NCI-H128 (cell line): ENCODE measurements around the gene CCDC85B.
A peak's percentile ranks its signal among the peaks of the same experiment; 100 is the strongest.

Experiments used
- DNase-seq: peaks from one replicate; lab custom pipeline; 2025; ENCODE audit not compliant: unreplicated experiment; lab: John Stamatoyannopoulos, UW

The CCDC85B gene

DNA sequence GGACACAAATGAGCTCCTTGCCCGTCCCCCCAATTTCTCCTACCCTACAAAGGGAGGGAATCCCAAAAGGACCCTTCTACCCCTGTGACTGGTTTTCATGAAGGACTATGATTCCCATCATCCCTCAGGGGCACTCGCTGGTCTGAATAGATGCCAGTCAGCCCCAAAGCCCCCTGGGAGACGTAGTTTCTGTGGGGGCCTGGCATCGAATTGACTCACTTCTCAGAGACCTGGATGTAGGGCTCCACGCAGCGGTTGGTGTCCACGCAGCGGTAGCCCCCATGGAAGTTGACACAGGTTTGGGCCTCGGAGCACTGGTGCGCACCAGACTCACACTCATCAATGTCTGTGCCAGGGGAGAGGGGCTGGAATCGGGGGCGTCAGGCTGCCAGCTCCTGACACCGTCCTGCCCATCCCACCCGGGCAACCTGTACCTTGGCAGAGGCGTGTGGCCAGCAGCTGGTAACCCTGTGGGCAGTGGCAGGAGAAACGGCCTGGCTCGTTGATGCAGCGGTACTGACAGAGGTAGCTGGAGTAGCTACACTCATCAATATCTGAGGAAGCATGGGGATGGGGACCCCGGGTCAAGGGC lies 22.3 kb upstream of the CCDC85B start:
- no peak for DNase-seq

DNA sequence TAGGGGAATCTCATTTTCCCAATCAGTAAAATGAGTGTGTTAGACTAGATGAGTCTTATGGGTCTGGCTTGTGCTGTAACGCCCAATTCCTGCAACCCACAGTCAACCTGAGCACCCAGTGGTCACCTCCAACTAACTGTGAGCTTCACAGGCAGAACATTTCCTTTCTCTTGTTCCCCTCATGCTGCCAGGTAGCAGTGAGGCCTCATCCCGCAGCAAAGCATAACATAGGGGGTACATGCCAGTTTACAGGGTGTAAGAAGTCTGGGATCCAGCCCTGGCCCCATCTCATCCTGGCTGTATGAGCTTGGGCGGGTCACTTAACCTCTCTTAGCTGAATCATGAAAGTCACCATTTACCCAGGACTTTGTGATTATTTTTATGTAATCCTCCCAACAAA lies 21.6 kb upstream of the CCDC85B start:
- DNase-seq, result no peak

DNA sequence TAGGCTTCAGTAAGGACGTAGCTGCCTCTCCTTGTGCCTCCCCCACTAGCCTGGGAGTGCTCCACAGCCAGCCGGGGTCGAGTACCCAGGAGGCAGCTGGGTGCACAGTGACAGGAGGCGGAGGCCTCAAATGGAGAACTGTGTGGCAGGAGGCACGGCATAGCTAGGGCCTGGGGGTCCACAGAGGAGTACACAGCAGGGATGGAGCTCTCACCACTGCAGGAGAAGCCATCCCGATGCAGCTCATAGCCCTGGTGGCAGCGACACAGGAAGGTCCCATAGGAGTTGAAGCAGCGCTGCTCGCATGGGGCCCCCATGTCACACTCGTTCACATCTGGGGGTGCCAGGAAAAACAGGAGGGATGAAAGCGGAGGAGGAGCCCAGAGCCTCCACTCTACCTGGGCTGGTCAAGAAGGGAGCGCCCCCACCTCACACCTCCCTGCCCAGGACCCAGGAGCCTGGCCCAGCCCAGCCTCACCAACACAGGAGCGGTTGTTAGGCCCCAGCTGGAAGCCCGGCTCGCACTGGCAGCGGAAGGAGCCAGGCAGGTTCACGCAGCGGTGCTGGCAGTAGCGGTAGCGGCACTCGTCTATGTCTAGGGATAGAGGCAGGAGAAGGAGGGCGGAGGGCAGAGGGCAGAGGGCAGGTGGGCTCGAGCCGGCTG lies 20.7 kb upstream of the CCDC85B start:
- DNase-seq, result no peak

DNA sequence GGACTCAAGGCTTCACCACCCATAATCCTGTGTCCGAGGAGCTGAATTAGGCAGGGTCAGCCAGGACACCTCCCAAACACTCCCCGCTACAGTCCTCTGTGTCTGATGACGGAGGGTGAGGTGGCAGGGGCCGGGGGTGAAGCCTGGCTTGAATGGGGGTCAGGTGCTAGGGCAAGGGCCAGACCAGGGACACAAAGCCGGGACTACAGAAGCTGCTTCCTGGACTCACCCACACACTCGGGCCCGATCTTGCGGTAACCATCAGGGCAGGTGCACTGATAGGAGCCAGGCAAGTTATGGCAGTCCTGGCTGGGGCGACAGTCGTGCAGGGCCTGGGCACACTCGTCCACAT lies 20.2 kb upstream of the CCDC85B start:
- no peak for DNase-seq

DNA sequence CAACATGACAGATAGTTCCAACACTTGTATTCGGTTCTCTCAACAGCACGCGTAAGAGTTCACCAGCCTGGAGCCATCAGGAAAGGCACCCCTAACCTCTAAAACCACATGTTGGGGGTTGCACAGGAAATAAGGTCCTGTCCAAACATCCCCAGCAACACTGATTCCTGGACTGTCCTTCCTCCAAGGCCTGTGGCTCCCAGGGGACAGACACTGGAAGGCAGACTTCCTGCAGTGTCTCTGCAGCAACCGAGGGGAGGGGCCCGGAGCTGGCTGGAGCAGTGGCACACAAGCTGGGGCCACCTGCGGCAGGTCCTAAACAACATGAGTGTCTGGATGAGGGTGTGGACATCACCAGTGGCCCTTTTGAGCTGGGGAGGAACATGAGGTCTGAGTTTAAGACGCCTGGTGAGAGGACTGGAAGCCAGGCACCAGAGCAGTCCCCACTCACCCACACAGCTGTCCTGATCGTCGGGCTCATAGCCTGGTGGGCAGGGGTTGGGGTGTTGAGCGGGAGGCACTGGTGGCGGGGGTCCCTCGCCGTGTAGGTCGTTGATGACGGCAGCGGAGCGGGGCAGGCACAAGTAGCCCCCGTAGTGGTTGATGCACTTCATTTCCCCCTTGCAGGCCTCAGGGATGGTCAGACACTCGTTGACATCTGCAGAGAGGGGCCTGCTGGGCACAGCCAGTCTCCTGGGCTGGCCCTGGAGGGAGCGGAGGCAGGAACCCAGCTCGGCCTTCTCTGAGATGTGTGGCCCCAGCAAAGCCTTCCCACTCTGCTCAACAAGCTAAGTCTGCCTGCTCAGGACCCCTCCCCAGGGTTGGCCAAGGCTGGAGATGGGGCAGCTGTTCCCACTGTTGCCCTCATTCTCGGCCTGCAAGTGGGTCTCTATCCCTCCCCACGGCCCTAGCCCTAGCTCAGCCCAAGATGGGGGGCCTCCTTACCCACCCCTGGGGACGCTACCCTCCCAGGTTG lies 19.5 kb upstream of the CCDC85B start:
- no peak for DNase-seq

DNA sequence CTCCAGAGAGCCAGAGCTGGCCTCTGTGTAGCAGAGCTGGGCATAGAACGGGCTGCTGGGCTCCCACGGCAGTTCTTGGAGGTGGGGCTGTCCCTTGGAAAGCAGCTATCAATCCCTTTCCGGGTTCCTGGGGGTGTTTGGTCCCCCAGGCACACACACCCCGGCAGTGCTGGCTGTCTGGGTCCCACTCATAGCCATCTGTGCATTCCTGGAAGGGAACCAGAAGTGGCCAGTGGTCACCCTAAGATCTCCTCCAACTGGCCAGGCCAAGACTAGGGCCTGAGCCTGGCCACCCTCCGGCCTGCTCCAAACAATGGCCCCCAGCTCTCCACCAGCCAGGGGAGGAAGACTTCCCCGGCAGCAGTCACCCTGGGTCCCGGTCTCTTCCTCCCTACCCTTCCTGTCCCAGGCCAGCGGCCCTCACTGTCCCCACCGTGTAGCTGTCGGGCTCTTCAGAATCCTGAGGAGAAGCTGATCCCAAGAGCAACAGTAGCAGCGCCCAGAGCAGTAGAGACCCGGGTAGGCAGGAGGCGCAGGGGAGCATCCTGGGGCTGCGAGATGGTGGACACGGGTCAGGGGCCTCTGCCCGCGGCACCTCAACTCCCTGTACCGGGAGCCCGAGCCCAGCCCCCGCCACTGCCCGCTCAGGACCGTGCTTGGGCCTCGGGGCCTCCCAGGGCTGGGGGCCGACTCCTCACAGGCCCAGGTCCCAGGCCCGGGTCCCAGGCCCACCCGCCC lies 18.5 kb upstream of the CCDC85B start:
- no peak for DNase-seq

DNA sequence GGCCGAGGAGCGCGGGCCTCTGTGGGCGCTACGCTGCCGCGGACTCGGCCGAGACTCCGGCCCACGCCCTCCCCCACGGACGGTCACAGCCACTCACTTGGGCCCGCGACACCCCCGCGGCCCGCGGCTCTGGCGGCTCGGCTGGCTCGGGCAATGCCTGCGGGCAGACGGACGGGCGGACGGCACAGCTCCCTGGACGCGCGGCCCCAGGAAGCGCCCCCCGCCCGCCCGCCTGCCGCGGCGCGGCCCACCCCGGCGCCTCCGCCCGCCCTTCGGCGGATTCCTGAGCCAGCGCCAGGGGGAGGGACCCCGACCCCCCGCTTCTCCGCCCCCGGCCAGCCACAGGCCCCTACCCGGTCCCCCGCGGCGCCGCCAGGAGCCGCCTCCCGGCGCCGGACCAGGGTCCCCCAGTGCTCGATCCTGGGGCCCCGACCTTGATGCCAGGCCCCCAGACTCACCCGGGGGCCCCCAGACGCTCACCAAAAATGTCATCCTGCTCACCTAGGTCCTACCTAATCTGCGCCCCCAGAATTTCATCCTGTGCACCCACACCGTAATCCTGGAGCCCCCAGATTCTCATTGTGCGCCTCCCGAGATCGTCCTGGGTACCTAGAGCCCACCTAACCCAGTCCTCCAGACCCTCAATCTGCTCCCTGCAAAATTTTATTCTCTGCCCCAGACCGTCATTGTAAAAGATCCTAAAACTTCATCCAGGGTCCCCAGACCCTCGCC lies 17.7 kb upstream of the CCDC85B start, which contains the start of gene EFEMP2:
Gene EFEMP2, minus strand, starts transcription at position 215 of the 732 bp plus-strand sequence. CDS start 446 bp downstream, outside the sequence.
- DNase-seq, result no peak

DNA sequence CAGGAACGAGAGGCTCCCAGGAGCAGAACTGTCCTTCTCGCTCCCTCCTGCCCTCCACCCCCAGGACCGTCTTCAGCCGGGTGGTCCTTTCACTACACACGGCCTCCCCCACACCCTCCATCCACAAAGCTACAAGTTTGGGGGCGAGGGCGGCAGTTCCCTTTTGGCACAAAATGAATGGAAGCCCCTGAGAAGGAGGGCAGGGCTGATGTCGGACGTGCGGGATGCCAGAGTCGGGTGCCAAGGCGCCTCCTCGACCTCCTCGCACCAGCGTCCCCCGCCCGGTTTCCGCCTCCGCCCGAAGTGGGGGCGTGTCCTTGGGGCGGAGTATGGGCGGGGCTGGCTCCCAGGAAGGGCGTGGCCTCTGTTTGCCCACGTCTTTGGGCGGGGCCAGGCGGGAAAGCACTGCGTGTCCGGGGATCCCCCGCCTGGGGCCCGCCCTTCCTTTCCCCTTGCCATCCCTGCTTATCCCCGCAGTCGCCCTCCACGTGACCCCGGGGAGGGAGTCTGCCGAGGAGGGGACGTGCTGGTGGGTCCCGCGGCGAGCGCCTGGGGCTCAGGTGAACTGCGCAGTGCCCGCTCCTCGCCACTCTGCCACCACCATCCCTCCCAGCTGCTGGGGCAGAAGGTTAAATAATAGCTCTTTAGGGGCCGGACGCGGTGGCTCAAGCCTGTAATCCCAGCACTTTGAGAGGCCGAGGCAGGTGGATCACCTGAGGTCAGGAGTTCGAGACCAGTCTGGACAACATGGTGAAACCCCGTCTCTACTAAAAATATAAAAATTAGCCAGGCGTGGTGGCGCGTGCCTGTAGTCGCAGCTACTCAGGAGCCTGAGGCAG lies 16.9 kb upstream of the CCDC85B start:
- DNase-seq, result peak; percentile 91

DNA sequence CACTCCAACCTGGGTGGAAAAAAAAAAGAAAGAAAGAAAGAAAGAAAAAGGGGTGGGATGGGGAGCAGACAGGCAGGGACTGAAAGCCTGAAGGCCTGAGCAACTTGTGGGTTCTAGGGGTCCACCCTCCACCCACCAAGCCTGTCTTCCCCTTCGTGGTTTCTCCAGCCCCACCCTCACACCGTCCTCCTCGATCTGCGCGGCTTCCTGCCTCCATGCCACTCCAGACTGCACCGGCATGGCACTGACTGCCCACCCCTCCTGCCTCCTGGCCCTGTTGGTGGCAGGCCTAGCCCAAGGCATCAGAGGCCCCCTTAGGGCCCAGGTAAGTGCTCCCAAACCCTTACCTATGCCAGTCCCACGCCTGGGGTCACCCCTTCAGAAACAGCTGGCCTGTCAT lies 10.9 kb upstream of the CCDC85B start, which contains the start of gene CTSW:
Gene CTSW, plus strand, starts transcription at position 221 of the 400 bp plus-strand sequence. Its CDS starts 18 bp downstream, at position 239.
- DNase-seq, result no peak

DNA sequence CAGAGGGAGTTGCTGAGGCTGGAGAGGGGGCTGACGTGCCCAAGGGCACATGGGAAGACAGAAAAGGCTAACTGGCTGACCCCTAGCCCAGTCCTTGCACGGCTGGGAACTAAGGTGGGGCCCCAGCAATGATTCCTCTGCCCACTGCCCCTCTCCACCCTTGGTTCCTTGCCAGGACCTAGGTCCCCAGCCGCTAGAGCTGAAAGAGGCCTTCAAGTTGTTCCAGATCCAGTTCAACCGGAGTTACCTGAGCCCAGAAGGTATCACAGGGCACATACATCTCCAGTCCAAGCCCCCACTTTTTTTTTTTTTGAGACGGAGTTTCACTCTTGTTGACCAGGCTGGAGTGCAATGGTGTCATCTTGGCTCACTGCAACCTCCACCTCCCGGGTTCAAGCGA lies 10.4 kb upstream of the CCDC85B start:
- DNase-seq, result no peak

DNA sequence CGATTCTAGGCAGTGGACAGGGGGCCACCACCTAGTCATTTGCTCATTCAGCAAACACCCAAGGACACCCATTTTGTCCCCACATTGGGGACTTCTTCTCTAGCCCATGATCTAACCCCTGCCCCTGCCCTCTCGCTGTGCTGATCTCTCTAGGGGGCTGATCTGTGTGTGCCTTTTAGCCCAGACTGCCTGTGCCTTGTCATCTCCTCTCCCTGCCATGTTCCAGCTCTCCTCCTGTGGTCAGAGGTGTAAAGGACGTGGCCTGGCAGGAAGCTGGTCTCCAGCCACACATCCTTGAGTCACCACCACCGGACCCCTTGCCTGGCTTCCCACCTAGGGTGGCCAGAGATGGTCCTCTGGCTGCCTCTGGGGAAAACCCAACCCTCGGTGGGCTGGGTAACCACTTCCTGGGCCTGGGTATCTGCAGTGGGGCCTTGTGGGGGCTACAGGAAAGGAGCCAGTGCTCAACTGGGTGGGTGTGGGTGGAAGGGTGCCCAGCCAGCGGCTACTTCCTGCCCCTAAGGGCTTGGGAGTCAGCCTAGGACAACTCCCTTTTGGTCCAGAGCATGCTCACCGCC lies 9.5 kb upstream of the CCDC85B start:
- DNase-seq, result no peak

DNA sequence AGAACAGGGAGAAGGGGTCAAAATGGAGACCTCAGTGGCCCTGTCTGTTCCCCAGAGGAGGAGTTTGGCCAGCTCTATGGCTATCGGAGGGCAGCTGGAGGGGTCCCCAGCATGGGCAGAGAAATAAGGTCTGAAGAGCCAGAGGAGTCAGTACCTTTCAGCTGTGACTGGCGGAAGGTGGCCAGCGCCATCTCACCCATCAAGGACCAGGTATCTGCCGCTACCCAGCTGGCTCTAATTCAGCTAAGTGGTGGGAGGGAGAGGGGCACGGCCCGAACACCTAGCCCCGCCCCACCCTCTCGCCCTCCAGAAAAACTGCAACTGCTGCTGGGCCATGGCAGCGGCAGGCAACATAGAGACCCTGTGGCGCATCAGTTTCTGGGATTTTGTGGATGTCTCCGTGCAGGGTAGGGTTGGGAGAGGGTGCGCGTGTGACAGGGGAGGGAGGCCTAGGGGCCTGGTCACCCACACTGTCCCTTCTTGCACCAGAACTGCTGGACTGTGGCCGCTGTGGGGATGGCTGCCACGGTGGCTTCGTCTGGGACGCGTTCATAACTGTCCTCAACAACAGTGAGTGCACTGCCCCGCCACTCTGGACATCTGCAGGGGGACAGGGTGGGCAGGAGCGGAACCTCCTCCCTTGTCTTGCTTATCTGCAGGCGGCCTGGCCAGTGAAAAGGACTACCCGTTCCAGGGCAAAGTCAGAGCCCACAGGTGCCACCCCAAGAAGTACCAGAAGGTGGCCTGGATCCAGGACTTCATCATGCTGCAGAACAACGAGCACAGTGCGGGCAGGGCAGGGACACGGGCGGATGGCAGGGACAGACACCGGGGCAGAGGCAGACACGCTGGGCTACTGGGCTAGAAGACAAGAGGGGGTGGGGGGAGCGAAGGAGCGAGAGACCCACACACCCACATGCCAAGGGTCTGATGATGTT lies 8.1 kb upstream of the CCDC85B start:
- no peak for DNase-seq

DNA sequence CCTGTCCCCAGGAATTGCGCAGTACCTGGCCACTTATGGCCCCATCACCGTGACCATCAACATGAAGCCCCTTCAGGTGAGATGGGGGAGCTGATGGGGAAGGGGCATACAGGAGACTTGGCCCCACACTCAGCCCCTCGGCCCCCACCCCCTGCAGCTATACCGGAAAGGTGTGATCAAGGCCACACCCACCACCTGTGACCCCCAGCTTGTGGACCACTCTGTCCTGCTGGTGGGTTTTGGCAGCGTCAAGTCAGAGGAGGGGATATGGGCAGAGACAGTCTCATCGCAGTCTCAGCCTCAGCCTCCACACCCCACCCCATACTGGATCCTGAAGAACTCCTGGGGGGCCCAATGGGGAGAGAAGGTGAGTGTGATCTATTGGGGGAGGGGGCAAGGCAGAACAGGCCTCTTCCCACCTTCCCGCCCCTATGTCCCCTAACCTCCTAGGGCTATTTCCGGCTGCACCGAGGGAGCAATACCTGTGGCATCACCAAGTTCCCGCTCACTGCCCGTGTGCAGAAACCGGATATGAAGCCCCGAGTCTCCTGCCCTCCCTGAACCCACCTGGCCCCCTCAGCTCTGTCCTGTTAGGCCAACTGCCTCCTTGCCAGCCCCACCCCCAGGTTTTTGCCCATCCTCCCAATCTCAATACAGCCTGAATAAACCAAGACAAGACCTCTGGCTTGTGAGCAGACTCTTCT lies 7.3 kb upstream of the CCDC85B start:
- no peak for DNase-seq

DNA sequence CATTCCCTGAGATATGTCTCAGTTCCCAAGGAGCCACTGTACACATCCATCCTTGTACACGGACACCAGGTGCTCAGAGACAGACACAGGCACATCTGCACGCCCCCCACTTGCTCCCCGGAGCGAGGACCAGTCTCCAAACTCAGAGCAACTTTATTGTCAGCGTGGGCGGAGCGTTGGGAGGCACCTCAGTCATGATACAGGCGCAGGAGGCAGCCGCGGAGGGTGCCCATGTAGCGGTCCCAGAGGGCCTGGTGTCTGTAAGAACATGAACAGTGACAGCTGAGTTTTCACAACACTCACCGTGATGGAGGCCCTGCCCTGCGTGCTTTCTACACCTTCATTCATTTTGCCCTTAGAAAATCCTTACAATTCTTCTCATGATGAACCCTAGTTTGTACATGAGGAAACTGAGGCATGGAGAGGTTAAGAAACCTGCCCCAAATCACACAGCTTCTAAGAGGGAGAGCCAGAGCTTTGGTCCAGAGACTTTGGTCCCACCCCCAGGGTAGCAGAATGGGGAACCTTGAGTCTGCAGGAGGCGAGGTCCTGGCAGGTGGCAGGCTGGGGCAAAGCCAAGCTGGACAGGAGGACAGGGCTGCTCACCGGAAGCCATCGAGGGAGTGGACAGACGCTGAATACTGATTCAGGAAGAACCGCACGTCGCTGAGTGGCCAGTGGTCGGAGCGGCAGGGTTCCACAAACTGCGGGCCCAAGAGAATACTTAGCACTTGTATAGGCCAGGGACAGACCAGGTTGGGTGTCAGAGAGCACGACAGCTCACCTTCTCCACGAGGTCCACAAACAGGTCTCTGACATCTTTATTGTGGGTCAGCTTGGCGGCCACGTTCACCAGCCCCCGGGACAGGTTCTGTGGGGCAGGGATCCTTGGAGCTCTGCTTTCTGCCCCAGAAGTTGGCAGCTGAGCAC lies 6.4 kb upstream of the CCDC85B start:
- no peak for DNase-seq

DNA sequence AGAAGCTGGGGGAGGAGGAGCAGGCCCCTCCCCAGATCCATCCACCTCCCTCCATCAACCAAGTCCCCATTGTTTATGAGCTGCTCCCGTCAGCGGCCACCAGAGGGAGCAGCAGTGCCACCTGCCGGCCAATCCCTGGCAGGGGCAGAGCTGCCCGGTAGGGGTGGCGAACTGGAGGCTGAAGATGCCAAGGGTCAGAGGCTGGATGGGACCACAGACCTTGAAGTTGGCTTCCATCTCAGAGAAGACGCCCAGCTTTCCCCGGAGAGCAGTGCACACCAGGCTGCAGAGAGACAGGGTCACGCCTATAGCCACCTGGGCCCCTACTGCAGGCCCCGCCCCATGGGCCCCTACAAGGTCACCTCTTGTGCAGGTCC lies 5.8 kb upstream of the CCDC85B start:
- DNase-seq, result peak; percentile 57

DNA sequence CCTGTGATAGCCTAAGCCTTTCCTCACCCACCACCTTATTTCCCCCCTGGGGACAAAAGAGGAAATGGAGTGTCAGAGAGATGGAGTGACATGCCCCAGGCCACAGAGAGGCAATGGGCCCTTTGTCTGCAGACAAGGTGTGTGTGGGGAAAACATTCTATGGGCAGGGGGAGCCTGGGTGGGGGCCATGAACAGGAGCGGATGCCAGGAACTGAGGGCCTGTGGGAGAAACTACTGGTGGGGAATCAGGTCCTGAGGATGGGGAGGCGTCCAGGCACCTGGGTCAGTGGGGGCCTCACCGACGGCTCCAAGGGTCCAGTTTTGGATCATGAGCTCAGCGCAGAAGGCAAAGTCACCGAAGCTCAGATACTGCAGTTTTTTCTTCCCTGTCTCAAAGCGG lies 5.2 kb upstream of the CCDC85B start:
- no peak for DNase-seq
